Calu3 (cell line): ENCODE data around the gene AJAP1. TPM values are rescaled to one million over a fixed set of nuclear protein-coding genes. Genes with fewer than 3 reads are reported as not detected.

ENCODE experiments used
- BruUV-seq: library from RNA; stranded (reverse); fragments of 400-500 nt; replicated peaks from 2 replicates; lab custom pipeline; 2021; lab: Mats Ljungman, UMichigan
- CTCF ChIA-PET: fragments of 300-600 bp; sonication (Branson Sonifier 250); formaldehyde crosslinking; loops from one replicate; lab custom pipeline; 2022; ENCODE audit warnings: antibody characterized with exemption; lab: Charles Lee
- DNase-seq: peaks from one replicate; pipeline ENCODE4 v3.0.0; 2022
- H3K27ac Mint-ChIP-seq: one replicate; pipeline ENCODE4 v1.8.0; 2022; ENCODE audit warnings: mixed read lengths; ENCODE audit not compliant: unreplicated experiment
- H3K27me3 Mint-ChIP-seq: one replicate; pipeline ENCODE4 v1.8.0; 2022; ENCODE audit warnings: mixed read lengths; ENCODE audit not compliant: unreplicated experiment
- H3K36me3 Mint-ChIP-seq: one replicate; pipeline ENCODE4 v1.8.0; 2022; ENCODE audit warnings: mild to moderate bottlenecking, moderate library complexity, mixed read lengths; ENCODE audit not compliant: insufficient read depth, unreplicated experiment
- H3K4me1 Mint-ChIP-seq: one replicate; pipeline ENCODE4 v1.8.0; 2022; ENCODE audit warnings: mild to moderate bottlenecking, low read depth, mixed read lengths; ENCODE audit not compliant: unreplicated experiment
- H3K4me3 Mint-ChIP-seq: one replicate; pipeline ENCODE4 v1.8.0; 2022; ENCODE audit warnings: mild to moderate bottlenecking, low read depth, moderate library complexity, mixed read lengths; ENCODE audit not compliant: unreplicated experiment
- H3K9me3 Mint-ChIP-seq: one replicate; pipeline ENCODE4 v1.8.0; 2022; ENCODE audit warnings: low read depth, mixed read lengths; ENCODE audit not compliant: unreplicated experiment
- intact Hi-C: fragments of 100-400 bp; cut with micrococcal nuclease; formaldehyde crosslinking; loops from one replicate; pipeline ENCODE4 v1.10.0; 2022; ENCODE audit not compliant: unreplicated experiment
- total RNA-seq: library from RNA; stranded (reverse); gene quantifications from 2 replicates; pipeline ENCODE4 v1.2.3, GENCODE V29; 2022
- TF ChIP-seq, protein P1 (sequence below): fragments of 200-600 bp; IDR thresholded peaks from one replicate; pipeline ENCODE4 v1.8.0; 2022; ENCODE audit warnings: antibody characterized with exemption; ENCODE audit not compliant: unreplicated experiment

Gene AJAP1
- total RNA-seq, 1 experiment from 2014 or later: not detected

GRCh38 chr1:4631321-4631720 is 23.1 kb upstream of the AJAP1 start:
- no peak for DNase-seq
- Mint-ChIP-seq H3K4me1 (no peaks in the 10 kb centered on the region), H3K27ac (no peak overlapping the region), H3K27me3 (no peaks in the 10 kb centered on the region), H3K4me3 (no peak overlapping the region), H3K9me3 (peaks cover 5% of the 10 kb centered on the region), H3K36me3 (no peaks in the 10 kb centered on the region)
- TF ChIP-seq, protein P1, sequence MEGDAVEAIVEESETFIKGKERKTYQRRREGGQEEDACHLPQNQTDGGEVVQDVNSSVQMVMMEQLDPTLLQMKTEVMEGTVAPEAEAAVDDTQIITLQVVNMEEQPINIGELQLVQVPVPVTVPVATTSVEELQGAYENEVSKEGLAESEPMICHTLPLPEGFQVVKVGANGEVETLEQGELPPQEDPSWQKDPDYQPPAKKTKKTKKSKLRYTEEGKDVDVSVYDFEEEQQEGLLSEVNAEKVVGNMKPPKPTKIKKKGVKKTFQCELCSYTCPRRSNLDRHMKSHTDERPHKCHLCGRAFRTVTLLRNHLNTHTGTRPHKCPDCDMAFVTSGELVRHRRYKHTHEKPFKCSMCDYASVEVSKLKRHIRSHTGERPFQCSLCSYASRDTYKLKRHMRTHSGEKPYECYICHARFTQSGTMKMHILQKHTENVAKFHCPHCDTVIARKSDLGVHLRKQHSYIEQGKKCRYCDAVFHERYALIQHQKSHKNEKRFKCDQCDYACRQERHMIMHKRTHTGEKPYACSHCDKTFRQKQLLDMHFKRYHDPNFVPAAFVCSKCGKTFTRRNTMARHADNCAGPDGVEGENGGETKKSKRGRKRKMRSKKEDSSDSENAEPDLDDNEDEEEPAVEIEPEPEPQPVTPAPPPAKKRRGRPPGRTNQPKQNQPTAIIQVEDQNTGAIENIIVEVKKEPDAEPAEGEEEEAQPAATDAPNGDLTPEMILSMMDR: no peak
- no TSS peak for BruUV-seq
- CTCF ChIA-PET: no interaction called here
- intact Hi-C loops: no loop called here

- DNase-seq: no peak
- H3K4me1 Mint-ChIP-seq: no peaks in the 10 kb centered on the region
- H3K27me3 Mint-ChIP-seq: no peaks in the 10 kb centered on the region
- no peak overlapping the region for H3K4me3 Mint-ChIP-seq
- no peak overlapping the region for H3K27ac Mint-ChIP-seq
- peaks cover 5% of the 10 kb centered on the region for H3K9me3 Mint-ChIP-seq
- intact Hi-C loops: no loop called here
- H3K36me3 Mint-ChIP-seq: no peaks in the 10 kb centered on the region
- CTCF ChIA-PET: no interaction called here
- TF ChIP-seq, protein P1: no peak
- no TSS peak for BruUV-seq
Measured at GRCh38 chr1:4633346-4633745, 21.1 kb upstream of the AJAP1 start.

GRCh38 chr1:4634156-4634792 is 20.1 kb upstream of the AJAP1 start:
- intact Hi-C loops: no loop called here
- peaks cover 5% of the 10 kb centered on the region for H3K9me3 Mint-ChIP-seq
- no peak for DNase-seq
- no peak overlapping the region for H3K27ac Mint-ChIP-seq
- no peaks in the 10 kb centered on the region for H3K27me3 Mint-ChIP-seq
- BruUV-seq: no TSS peak
- H3K4me3 Mint-ChIP-seq: no peak overlapping the region
- CTCF ChIA-PET: no interaction called here
- H3K4me1 Mint-ChIP-seq: no peaks in the 10 kb centered on the region
- no peaks in the 10 kb centered on the region for H3K36me3 Mint-ChIP-seq
- TF ChIP-seq, protein P1: no peak

GRCh38 chr1:4634793-4635406 is 19.5 kb upstream of the AJAP1 start:
- BruUV-seq: no TSS peak
- DNase-seq: no peak
- TF ChIP-seq, protein P1: no peak
- intact Hi-C loops: no loop called here
- no peak overlapping the region for H3K4me3 Mint-ChIP-seq
- no peaks in the 10 kb centered on the region for H3K27me3 Mint-ChIP-seq
- no peak overlapping the region for H3K27ac Mint-ChIP-seq
- H3K36me3 Mint-ChIP-seq: no peaks in the 10 kb centered on the region
- H3K9me3 Mint-ChIP-seq: peaks cover 5% of the 10 kb centered on the region
- H3K4me1 Mint-ChIP-seq: no peaks in the 10 kb centered on the region
- CTCF ChIA-PET: no interaction called here
